ENCODE data around the gene ZC3H7B.

Gene ZC3H7B

DNA sequence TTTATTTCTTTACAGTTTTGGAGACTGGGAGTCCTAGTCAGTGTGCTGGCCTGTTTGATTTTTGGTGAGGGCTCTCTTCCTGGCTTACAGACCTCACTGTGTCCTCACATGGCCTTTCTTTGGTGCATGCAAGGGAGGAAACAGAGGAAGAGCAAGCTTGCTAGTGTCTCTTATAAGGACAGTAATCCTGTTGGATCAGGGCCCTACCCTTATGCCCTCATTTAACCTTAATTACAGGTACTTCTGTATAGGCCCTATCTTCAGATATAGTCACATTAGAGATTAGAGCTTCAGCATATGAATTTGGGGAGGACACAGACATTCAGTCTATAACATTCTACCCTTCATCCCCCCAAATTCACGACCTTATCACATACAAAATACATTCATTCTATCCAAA, 14.3 kb downstream of the ZC3H7B start:
- DNase-seq, result no peak
- Histone ChIP-seq H3K36me3 (peaks cover 22% of the 10 kb centered on the region), H3K9me3 (no peaks in the 10 kb centered on the region), H3K4me1 (peaks cover 3% of the 10 kb centered on the region; the same call in 1 of the 2 replicates), H3K27me3 (no peaks in the 10 kb centered on the region), H3K4me3 (ENCODE audit: low read depth, low read length) (no peak overlapping the region)
- no peak for TF ChIP-seq CTCF (IDR thresholded peaks at IDR 0.05; ENCODE audit: low read depth, low read length)

DNA sequence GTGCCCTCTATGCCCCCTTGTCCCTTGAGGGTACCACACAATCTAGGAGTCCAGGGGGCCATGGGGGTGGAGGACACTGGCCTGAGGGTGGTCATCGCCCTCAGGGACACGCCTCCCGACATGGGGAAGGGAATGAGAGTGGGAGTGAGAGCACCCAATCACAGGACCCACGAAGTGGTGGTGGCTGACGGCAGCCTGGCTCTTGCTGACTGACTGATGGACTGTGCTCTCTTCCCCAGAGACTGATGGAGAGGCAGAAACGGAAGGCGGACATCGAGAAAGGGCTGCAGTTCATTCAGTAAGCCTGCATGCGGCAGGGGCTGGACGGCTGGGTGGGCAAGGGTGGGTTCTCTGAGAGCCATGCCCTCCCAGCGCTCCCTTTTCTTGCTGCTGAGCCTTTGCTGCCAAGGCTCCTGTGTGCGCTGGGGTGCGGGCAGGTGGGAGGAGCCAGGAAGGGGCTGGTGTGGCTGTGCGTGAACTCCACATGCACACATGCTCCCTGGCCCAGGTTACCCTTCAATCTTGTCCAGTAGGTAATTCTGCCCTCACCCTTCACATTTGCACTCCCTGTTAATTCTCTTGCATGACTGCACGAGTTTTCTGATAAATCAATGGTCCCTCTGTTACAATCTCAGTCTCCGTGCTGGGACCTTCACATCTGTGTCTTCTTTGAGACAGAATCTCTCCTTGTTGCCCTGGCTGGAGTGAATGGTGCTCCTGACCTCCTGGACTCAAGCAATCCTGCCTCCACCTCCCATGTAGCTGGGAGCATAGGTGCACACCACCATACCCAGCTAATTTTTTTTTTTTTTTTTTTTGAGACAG, 19.3 kb downstream of the ZC3H7B start:
- DNase-seq, result no peak
- no peaks in the 10 kb centered on the region for H3K9me3 ChIP-seq
- peaks cover 45% of the 10 kb centered on the region for H3K36me3 ChIP-seq
- H3K4me1 ChIP-seq, result no peaks in the 10 kb centered on the region
- H3K4me3 ChIP-seq (ENCODE audit: low read depth, low read length), result no peak overlapping the region
- H3K27me3 ChIP-seq, result no peaks in the 10 kb centered on the region
- TF ChIP-seq CTCF (IDR thresholded peaks at IDR 0.05; ENCODE audit: low read depth, low read length), result no peak

DNA sequence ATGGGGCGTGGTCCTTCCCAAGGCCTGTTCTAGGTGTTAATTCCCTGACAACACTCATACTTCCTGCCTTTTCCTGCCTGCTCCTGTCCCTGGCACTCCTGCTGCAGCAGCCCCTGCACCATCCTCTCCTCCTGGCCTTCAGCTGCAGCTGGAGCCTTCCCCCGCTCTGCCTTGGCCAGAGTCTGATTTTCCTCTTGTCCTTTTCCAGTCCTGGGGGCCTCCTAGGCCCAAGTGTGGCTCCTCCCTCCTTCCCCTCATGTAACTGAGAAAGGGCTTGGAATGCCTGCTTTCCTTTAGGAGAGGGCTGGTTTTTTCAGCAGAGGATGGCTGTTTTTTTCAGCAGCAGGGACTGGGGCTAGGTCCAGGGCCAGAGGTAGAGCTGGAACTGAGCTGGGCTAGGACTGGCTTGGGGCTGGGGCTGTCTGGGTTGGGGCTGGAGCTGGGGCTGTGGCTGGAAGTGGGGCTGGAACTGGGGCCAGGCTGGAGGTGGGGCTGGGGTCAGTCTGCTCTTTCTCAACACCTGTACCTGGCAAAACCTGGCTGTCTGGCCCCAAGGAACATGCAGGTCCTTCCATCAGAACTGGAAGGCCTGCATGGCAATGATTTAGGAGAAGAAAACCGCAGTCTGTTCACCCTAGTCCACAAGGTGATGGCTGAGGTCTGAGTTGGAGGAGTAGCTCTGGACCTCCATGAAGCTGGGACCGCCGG, 23.6 kb downstream of the ZC3H7B start:
- no peak for TF ChIP-seq CTCF (IDR thresholded peaks at IDR 0.05; ENCODE audit: low read depth, low read length)
- no peak overlapping the region for H3K4me3 ChIP-seq (ENCODE audit: low read depth, low read length)
- peaks cover 65% of the 10 kb centered on the region for H3K36me3 ChIP-seq
- no peaks in the 10 kb centered on the region for H3K4me1 ChIP-seq
- H3K9me3 ChIP-seq, result no peaks in the 10 kb centered on the region
- no peaks in the 10 kb centered on the region for H3K27me3 ChIP-seq
- no peak for DNase-seq

DNA sequence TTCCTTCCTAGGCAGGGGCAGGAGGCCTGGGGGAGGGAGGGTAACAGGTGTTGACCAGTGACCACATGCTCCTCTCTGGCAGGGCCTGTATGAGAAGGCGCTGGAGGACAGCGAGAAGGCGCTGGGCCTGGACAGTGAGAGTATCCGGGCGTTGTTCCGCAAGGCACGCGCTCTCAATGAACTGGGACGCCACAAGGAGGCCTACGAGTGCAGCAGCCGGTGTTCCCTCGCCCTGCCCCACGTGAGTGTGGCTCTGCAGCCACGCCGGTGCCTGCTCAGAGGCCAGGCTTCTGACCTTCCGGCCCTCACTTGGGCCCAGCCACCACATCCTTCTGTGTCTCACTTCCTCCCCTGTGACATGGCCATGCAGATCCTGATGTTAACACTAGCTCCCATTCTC, 25.8 kb downstream of the ZC3H7B start:
- DNase-seq, result no peak
- TF ChIP-seq CTCF (IDR thresholded peaks at IDR 0.05; ENCODE audit: low read depth, low read length), result no peak
- no peak overlapping the region for H3K4me3 ChIP-seq (ENCODE audit: low read depth, low read length)
- H3K36me3 ChIP-seq, result peaks cover 68% of the 10 kb centered on the region
- no peaks in the 10 kb centered on the region for H3K27me3 ChIP-seq
- no peaks in the 10 kb centered on the region for H3K9me3 ChIP-seq
- H3K4me1 ChIP-seq, result no peaks in the 10 kb centered on the region

GRCh38 chr22:41330169-41330568, 28.8 kb downstream of the ZC3H7B start:
- H3K27me3 ChIP-seq, result no peaks in the 10 kb centered on the region
- no peak for TF ChIP-seq CTCF (IDR thresholded peaks at IDR 0.05; ENCODE audit: low read depth, low read length)
- H3K4me1 ChIP-seq, result no peaks in the 10 kb centered on the region
- H3K4me3 ChIP-seq (ENCODE audit: low read depth, low read length), result no peak overlapping the region
- no peaks in the 10 kb centered on the region for H3K9me3 ChIP-seq
- DNase-seq, result no peak
- peaks cover 74% of the 10 kb centered on the region for H3K36me3 ChIP-seq
